ENCODE results near the gene NGLY1. TPM values are rescaled to one million over a fixed set of nuclear protein-coding genes. Genes with fewer than 3 reads are reported as not detected.

NGLY1 gene
- total RNA-seq, 1 experiment from 2014 or later, result 14.6 TPM

DNA sequence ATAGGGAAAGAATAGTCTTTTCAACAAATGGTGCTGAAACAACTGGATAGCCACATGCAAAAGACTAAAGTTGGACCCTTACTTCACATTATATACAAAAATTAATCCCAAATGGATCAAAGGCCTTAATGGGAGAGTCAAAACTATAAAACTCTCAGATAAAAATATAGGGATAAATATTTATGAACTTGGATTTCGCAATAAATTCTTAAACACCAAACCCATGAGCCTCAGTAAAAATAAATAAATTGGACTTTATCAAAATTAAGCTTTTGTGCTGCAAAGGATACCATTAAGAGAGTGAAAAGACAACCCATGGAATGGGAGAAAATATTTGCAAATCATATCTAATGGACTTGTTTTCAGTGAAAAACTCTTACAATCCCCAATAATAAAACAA, 99.8 kb downstream of the NGLY1 start:
- intact Hi-C loops (cut with micrococcal nuclease; ENCODE audit: unreplicated experiment), result no loop called here
- no peak overlapping the region for H3K27ac ChIP-seq (ENCODE audit: low read length)
- no TSS peak for BruUV-seq (replicated peaks)
- H3K4me1 ChIP-seq (ENCODE audit: control insufficient read depth, insufficient read depth, low read length), result no peaks in the 10 kb centered on the region
- CTCF ChIA-PET, result no interaction called here
- no peak for ATAC-seq
- POLR2A ChIA-PET, result no interaction called here
- H3K36me3 ChIP-seq (ENCODE audit: control insufficient read depth, insufficient read depth, low read length), result no peaks in the 10 kb centered on the region
- TF ChIP-seq POLR2AphosphoS5 (IDR thresholded peaks at IDR 0.05; ENCODE audit: low read depth, low read length), result no peak
- TF ChIP-seq, protein P1, sequence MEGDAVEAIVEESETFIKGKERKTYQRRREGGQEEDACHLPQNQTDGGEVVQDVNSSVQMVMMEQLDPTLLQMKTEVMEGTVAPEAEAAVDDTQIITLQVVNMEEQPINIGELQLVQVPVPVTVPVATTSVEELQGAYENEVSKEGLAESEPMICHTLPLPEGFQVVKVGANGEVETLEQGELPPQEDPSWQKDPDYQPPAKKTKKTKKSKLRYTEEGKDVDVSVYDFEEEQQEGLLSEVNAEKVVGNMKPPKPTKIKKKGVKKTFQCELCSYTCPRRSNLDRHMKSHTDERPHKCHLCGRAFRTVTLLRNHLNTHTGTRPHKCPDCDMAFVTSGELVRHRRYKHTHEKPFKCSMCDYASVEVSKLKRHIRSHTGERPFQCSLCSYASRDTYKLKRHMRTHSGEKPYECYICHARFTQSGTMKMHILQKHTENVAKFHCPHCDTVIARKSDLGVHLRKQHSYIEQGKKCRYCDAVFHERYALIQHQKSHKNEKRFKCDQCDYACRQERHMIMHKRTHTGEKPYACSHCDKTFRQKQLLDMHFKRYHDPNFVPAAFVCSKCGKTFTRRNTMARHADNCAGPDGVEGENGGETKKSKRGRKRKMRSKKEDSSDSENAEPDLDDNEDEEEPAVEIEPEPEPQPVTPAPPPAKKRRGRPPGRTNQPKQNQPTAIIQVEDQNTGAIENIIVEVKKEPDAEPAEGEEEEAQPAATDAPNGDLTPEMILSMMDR (IDR thresholded peaks at IDR 0.05), result no peak
- TF ChIP-seq TCF7L2 (IDR thresholded peaks at IDR 0.05; ENCODE audit: low read depth, low read length), result no peak
- TF ChIP-seq, protein P2, sequence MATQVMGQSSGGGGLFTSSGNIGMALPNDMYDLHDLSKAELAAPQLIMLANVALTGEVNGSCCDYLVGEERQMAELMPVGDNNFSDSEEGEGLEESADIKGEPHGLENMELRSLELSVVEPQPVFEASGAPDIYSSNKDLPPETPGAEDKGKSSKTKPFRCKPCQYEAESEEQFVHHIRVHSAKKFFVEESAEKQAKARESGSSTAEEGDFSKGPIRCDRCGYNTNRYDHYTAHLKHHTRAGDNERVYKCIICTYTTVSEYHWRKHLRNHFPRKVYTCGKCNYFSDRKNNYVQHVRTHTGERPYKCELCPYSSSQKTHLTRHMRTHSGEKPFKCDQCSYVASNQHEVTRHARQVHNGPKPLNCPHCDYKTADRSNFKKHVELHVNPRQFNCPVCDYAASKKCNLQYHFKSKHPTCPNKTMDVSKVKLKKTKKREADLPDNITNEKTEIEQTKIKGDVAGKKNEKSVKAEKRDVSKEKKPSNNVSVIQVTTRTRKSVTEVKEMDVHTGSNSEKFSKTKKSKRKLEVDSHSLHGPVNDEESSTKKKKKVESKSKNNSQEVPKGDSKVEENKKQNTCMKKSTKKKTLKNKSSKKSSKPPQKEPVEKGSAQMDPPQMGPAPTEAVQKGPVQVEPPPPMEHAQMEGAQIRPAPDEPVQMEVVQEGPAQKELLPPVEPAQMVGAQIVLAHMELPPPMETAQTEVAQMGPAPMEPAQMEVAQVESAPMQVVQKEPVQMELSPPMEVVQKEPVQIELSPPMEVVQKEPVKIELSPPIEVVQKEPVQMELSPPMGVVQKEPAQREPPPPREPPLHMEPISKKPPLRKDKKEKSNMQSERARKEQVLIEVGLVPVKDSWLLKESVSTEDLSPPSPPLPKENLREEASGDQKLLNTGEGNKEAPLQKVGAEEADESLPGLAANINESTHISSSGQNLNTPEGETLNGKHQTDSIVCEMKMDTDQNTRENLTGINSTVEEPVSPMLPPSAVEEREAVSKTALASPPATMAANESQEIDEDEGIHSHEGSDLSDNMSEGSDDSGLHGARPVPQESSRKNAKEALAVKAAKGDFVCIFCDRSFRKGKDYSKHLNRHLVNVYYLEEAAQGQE (IDR thresholded peaks at IDR 0.05; ENCODE audit: insufficient read depth in 1 of 2, low read depth in 2 of 2, low read length in 1 of 2), result no peak
- no peak for TF ChIP-seq SIN3A (IDR thresholded peaks at IDR 0.05; ENCODE audit: borderline replicate concordance, insufficient read depth, low read depth, low read length)
- H3K9me3 ChIP-seq (ENCODE audit: control insufficient read depth, insufficient read depth, low read depth, low read length), result no peaks in the 10 kb centered on the region
- in situ Hi-C loops (cut with HindIII; ENCODE audit: low pct_unique_long_range_greater_than_20kb, low sequenced_read_pairs), result no loop called here
- no peaks in the 10 kb centered on the region for H3K27me3 ChIP-seq (ENCODE audit: control insufficient read depth, insufficient read depth, low read length)
- no peak overlapping the region for H3K4me3 ChIP-seq (ENCODE audit: low read depth in 2 of 2, low read length in 2 of 2)
- DNase-seq (ENCODE audit: low read depth, low spot score), result no peak

DNA sequence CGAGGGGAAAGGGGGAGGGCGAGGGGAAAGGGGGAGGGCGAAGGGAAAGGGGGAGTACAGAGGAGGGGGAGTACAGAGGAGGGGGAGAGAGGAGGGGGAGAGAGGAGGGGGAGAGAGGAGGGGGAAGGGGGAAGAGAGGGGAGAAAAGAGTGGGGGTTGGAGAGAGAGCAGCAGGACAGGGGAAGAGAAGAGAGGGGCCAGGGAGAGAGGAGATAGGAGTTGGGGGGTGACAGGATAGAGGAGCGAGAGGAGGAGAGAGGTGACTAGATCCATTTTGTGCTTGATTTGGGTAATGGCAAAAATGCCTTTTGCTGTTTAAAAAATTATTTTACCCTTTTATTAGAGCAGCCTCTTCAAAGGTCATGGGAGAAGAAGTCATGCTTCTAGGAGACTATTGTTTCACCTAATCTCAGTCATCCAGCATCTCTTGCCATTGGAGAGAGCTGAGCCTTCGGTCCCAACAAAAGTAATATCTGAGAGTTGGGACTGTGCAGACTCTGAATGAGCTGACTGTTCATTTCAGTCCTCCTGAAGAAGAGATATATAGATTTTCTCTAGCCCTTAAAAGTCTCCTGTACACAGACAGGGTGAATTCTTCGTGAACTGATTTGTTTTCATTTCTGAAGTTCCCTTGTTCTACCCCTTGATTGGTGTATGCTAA, 103.5 kb downstream of the NGLY1 start:
- TF ChIP-seq, protein P2 (IDR thresholded peaks at IDR 0.05; ENCODE audit: insufficient read depth in 1 of 2, low read depth in 2 of 2, low read length in 1 of 2), result no peak
- TF ChIP-seq, protein P1 (IDR thresholded peaks at IDR 0.05), result no peak
- TF ChIP-seq TCF7L2 (IDR thresholded peaks at IDR 0.05; ENCODE audit: low read depth, low read length) (no peak), SIN3A (IDR thresholded peaks at IDR 0.05; ENCODE audit: borderline replicate concordance, insufficient read depth, low read depth, low read length) (no peak), POLR2AphosphoS5 (IDR thresholded peaks at IDR 0.05; ENCODE audit: low read depth, low read length) (no peak)
- Histone ChIP-seq H3K9me3 (ENCODE audit: control insufficient read depth, insufficient read depth, low read depth, low read length) (no peaks in the 10 kb centered on the region), H3K27me3 (ENCODE audit: control insufficient read depth, insufficient read depth, low read length) (no peaks in the 10 kb centered on the region), H3K4me1 (ENCODE audit: control insufficient read depth, insufficient read depth, low read length) (no peaks in the 10 kb centered on the region), H3K4me3 (ENCODE audit: low read depth in 2 of 2, low read length in 2 of 2) (no peak overlapping the region), H3K36me3 (ENCODE audit: control insufficient read depth, insufficient read depth, low read length) (no peaks in the 10 kb centered on the region), H3K27ac (ENCODE audit: low read length) (no peak overlapping the region)
- ChIA-PET POLR2A (no interaction called here), CTCF (no interaction called here)
- in situ Hi-C loops (cut with HindIII; ENCODE audit: low pct_unique_long_range_greater_than_20kb, low sequenced_read_pairs) (no loop called here), intact Hi-C loops (cut with micrococcal nuclease; ENCODE audit: unreplicated experiment) (no loop called here)
- BruUV-seq (replicated peaks), result no TSS peak
- DNase-seq (ENCODE audit: low read depth, low spot score) (no peak), ATAC-seq (no peak)

All from Panc1 (cell line).